PC-3 (cell line): ENCODE results near the gene SLC25A41. TPM values are rescaled to one million over a fixed set of nuclear protein-coding genes. Genes with fewer than 3 reads are reported as not detected.

ENCODE experiments used
- ATAC-seq: fragments of 200-7000 bp; cut with Tn5 transposase; 2 replicates; pipeline ENCODE4 v1.9.1; 2020; ENCODE audit warnings: mild to moderate bottlenecking, moderate library complexity
- BruUV-seq: library from RNA; stranded (reverse); fragments of 400-500 nt; replicated peaks from 2 replicates; lab custom pipeline; 2021; lab: Mats Ljungman, UMichigan
- CTCF ChIA-PET: fragments of 300-600 bp; sonication (Branson Sonifier 250); formaldehyde crosslinking; loops from one replicate; lab custom pipeline; 2022; ENCODE audit warnings: antibody characterized with exemption; lab: Charles Lee
- POLR2A ChIA-PET: fragments of 300-600 bp; sonication (Branson Sonifier 250); formaldehyde crosslinking; loops from one replicate; lab custom pipeline; 2022; ENCODE audit warnings: antibody characterized with exemption; ENCODE audit not compliant: unreplicated experiment; lab: Charles Lee
- DNase-seq: peaks from one replicate; pipeline ENCODE4 v3.0.0-alpha.2; 2015
- H2AFZ ChIP-seq: fragments of 300-600 bp; sonication (generic); 2 replicates; pipeline ENCODE4 v1.6.0; 2016; ENCODE audit warnings: antibody characterized with exemption, low read length
- H3F3A ChIP-seq: fragments of 300-600 bp; sonication (generic); one replicate; pipeline ENCODE4 v1.6.0; 2017; ENCODE audit warnings: antibody characterized with exemption, low read length, control low read depth, mild to moderate bottlenecking; ENCODE audit not compliant: unreplicated experiment
- H3K27ac ChIP-seq: fragments of 300-600 bp; sonication (generic); 2 replicates; pipeline ENCODE4 v1.5.1; 2016; ENCODE audit warnings: mild to moderate bottlenecking, low read length
- H3K27me3 ChIP-seq: fragments of 300-600 bp; sonication (generic); 2 replicates; pipeline ENCODE4 v1.6.1; 2016; ENCODE audit warnings: low read length, mixed read lengths
- H3K36me3 ChIP-seq: fragments of 300-600 bp; sonication (generic); 2 replicates; pipeline ENCODE4 v1.6.1; 2016; ENCODE audit warnings: low read depth, mixed run types, low read length, mixed read lengths
- H3K4me1 ChIP-seq: fragments of 300-600 bp; sonication (generic); 2 replicates; pipeline ENCODE4 v1.5.1; 2016; ENCODE audit warnings: low read length; ENCODE audit not compliant: insufficient read depth
- H3K4me2 ChIP-seq: fragments of 300-600 bp; sonication (generic); 2 replicates; pipeline ENCODE4 v1.6.0; 2016; ENCODE audit warnings: low read length
- H3K4me3 ChIP-seq: fragments of 300-600 bp; sonication (generic); 2 replicates; pipeline ENCODE4 v1.5.1; 2016; ENCODE audit warnings: mild to moderate bottlenecking, low read length, mixed read lengths
- H3K79me2 ChIP-seq: fragments of 300-600 bp; sonication (generic); 2 replicates; pipeline ENCODE4 v1.6.1; 2017; ENCODE audit warnings: low read length, mixed read lengths
- H3K9ac ChIP-seq: fragments of 300-600 bp; sonication (generic); 2 replicates; pipeline ENCODE4 v1.6.0; 2016; ENCODE audit warnings: mild to moderate bottlenecking, low read length
- H3K9me2 ChIP-seq: fragments of 300-600 bp; sonication (generic); replicated peaks from 2 replicates; pipeline ENCODE4 v1.6.1; 2016; ENCODE audit warnings: mixed run types, low read length, mixed read lengths
- H3K9me3 ChIP-seq: fragments of 300-600 bp; sonication (generic); 2 replicates; pipeline ENCODE4 v1.6.1; 2016; ENCODE audit warnings: low read length, mixed read lengths
- H4K20me1 ChIP-seq: fragments of 300-600 bp; sonication (generic); 2 replicates; pipeline ENCODE4 v1.6.1; 2016; ENCODE audit warnings: low read length, mixed read lengths
- CTCF ChIP-seq: fragments of 300-600 bp; sonication (generic); conservative IDR thresholded peaks from 2 replicates; pipeline ENCODE4 v1.5.1; 2017; ENCODE audit warnings: antibody characterized with exemption, low read depth, mild to moderate bottlenecking, low read length
- EZH2 ChIP-seq: fragments of 300-600 bp; sonication (generic); IDR thresholded peaks from one replicate; pipeline ENCODE4 v1.6.1; 2017; ENCODE audit warnings: antibody characterized with exemption, mild to moderate bottlenecking, low read length; ENCODE audit not compliant: unreplicated experiment
- EZH2phosphoT487 ChIP-seq: fragments of 300-600 bp; sonication (generic); IDR thresholded peaks from 2 replicates; pipeline ENCODE4 v1.6.1; 2018; ENCODE audit warnings: mild to moderate bottlenecking, antibody characterized with exemption, low read length, borderline replicate concordance
- intact Hi-C: fragments of 100-400 bp; cut with micrococcal nuclease; formaldehyde crosslinking; loops from 2 replicates; pipeline ENCODE4 v1.9.0; 2023
- total RNA-seq: library from RNA; depleted of rRNA; stranded (reverse); fragments of >200 nt; gene quantifications from 2 replicates; pipeline ENCODE4 v1.2.3, GENCODE V29; 2014

Gene SLC25A41
- total RNA-seq, 1 experiment from 2014 or later = 0.26 TPM

DNA sequence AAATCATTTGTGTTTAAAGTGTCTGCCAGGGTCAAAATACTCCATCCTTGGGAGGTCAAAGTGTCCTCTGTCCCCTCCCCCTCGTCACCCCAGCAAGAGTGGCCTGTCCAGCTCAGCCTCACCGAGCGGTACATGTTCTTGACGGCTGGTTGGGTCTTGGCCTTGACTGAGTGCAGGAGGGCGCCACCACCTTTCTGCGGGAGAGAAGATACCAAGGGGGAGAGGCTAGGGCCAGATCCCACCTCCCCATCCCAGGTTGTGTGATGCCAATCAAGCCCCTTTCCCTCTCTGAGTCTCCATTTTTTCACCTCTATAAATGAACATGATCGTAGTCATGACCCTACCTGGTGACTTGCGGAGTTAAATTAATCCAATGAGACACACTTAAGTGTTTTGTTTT is 36.6 kb upstream of the SLC25A41 start:
- intact Hi-C loops = no loop called here
- no peak for DNase-seq
- no peak overlapping the region for H2AFZ ChIP-seq

DNA sequence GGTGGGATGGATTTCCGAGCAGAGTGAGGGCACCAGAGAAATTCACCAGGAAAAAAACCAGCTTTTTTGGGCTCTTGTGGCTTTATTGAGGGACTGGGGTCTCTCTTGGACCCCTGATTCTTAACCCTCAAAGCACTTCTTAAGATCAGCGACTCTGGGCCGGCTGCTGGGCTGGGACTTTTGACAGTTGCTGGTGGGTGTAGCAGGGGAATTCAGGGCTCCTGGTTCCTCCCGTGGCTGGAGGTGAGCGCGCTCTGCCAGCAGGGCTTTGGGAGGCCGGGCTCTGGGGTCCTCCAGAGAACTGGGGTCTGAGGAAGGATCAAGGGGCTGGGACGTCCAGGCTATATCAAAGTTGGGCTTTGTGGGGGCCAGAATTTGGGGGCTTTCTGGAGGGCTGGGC is 33.8 kb upstream of the SLC25A41 start:
- intact Hi-C loops = no loop called here
- CTCF ChIA-PET = no interaction called here
- DNase-seq (no peak), ATAC-seq (no peak)
- H2AFZ ChIP-seq = no peak overlapping the region
- H3K4me3 ChIP-seq = no peak overlapping the region
- H3F3A ChIP-seq = no peaks in the 10 kb centered on the region
- H3K9ac ChIP-seq = no peak overlapping the region
- peaks cover 5% of the 10 kb centered on the region; the same call in 1 of the 2 replicates for H3K36me3 ChIP-seq
- peaks cover 14% of the 10 kb centered on the region for H3K79me2 ChIP-seq
- H3K9me2 ChIP-seq = no peaks in the 10 kb centered on the region
- no TSS peak for BruUV-seq
- POLR2A ChIA-PET = no interaction called here
- peaks cover 9% of the 10 kb centered on the region; the same call in 1 of the 2 replicates for H3K4me1 ChIP-seq
- no peaks in the 10 kb centered on the region for H4K20me1 ChIP-seq
- H3K4me2 ChIP-seq = no peak overlapping the region
- TF ChIP-seq EZH2phosphoT487 (no peak), EZH2 (no peak), CTCF (no peak)
- no peak overlapping the region for H3K27ac ChIP-seq
- no peaks in the 10 kb centered on the region for H3K9me3 ChIP-seq
- H3K27me3 ChIP-seq = no peaks in the 10 kb centered on the region

More for the DNA sequence above, 36.6 kb upstream of the SLC25A41 start:
- no peaks in the 10 kb centered on the region for H3K27me3 ChIP-seq
- no peaks in the 10 kb centered on the region for H4K20me1 ChIP-seq
- no peak overlapping the region for H3K4me3 ChIP-seq
- TF ChIP-seq EZH2 (no peak), EZH2phosphoT487 (no peak), CTCF (no peak)
- H3K4me2 ChIP-seq = no peak overlapping the region
- no peaks in the 10 kb centered on the region for H3K9me3 ChIP-seq
- H3K9me2 ChIP-seq = no peaks in the 10 kb centered on the region
- POLR2A ChIA-PET = no interaction called here
- H3F3A ChIP-seq = no peaks in the 10 kb centered on the region
- 0 out of 2 replicates have a peak, but pooled peaks cover 4% of the 10 kb centered on the region for H3K79me2 ChIP-seq
- H3K9ac ChIP-seq = no peak overlapping the region
- no peak for ATAC-seq
- peaks cover 4% of the 10 kb centered on the region; the same call in 1 of the 2 replicates for H3K4me1 ChIP-seq
- H3K36me3 ChIP-seq = peaks cover 5% of the 10 kb centered on the region; the same call in 1 of the 2 replicates
- CTCF ChIA-PET = no interaction called here
- BruUV-seq = no TSS peak
- no peak overlapping the region for H3K27ac ChIP-seq

DNA sequence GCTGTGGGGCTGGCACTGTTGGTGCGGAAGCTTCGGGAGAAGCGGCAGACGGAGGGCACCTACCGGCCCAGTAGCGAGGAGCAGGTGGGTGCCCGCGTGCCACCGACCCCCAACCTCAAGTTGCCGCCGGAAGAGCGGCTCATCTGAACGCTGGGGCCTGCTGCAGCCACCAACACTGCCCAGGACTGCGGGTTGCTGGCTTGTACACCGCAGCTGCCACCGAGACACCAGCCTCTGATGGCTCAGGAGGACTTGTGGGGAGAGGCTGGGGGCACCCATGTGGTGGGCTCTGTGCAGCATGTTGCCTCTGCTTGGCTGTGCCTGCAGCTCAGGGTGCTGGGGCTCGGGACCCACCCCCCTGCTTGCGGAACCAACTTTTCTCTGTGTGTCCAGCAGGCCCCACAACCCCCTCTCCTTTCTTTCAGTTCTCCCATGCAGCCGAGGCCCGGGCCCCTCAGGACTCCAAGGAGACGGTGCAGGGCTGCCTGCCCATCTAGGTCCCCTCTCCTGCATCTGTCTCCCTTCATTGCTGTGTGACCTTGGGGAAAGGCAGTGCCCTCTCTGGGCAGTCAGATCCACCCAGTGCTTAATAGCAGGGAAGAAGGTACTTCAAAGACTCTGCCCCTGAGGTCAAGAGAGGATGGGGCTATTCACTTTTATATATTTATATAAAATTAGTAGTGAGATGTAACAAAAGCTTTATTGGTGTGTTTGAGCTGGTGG is 33.1 kb upstream of the SLC25A41 start:
- Histone ChIP-seq H4K20me1 (no peaks in the 10 kb centered on the region), H3K27me3 (no peaks in the 10 kb centered on the region), H3K4me2 (no peak overlapping the region), H3K4me1 (peaks cover 9% of the 10 kb centered on the region; the same call in 1 of the 2 replicates), H3K79me2 (peaks cover 14% of the 10 kb centered on the region), H3K36me3 (peaks cover 5% of the 10 kb centered on the region; the same call in 1 of the 2 replicates), H3K4me3 (no peak overlapping the region), H2AFZ (no peak overlapping the region), H3K9me3 (no peaks in the 10 kb centered on the region), H3K9me2 (no peaks in the 10 kb centered on the region), H3K9ac (no peak overlapping the region), H3K27ac (no peak overlapping the region), H3F3A (no peaks in the 10 kb centered on the region)
- no TSS peak for BruUV-seq
- no peak for TF ChIP-seq CTCF
- TF ChIP-seq EZH2 = no peak
- ChIA-PET CTCF (no interaction called here), POLR2A (no interaction called here)
- no peak for DNase-seq
- intact Hi-C loops = no loop called here
- ATAC-seq = no peak
